Epithelial cell of proximal tubule (primary cell): ENCODE results near the gene TRNP1. TPM values are rescaled to one million over a fixed set of nuclear protein-coding genes. Genes with fewer than 3 reads are reported as not detected.

Source experiments
- DNase-seq: peaks from one replicate; pipeline ENCODE4 v3.0.0-alpha.2; 2011; ENCODE audit warnings: low read depth
- H3K4me3 ChIP-seq: 2 replicates; pipeline ENCODE4 v1.5.1; 2011; ENCODE audit warnings: low read depth, mild to moderate bottlenecking, low read length
- total RNA-seq: library from RNA; depleted of rRNA; stranded (reverse); fragments of >200 nt; gene quantifications from 2 replicates; pipeline ENCODE4 v1.2.3, GENCODE V29; 2015
- TF ChIP-seq, protein P1 (sequence below): conservative IDR thresholded peaks from 2 replicates; pipeline ENCODE4 v1.5.1; 2012; ENCODE audit warnings: low read depth, mild to moderate bottlenecking, low read length

The TRNP1 gene
- total RNA-seq, 1 donor from 2014 or later = 159 TPM

DNA sequence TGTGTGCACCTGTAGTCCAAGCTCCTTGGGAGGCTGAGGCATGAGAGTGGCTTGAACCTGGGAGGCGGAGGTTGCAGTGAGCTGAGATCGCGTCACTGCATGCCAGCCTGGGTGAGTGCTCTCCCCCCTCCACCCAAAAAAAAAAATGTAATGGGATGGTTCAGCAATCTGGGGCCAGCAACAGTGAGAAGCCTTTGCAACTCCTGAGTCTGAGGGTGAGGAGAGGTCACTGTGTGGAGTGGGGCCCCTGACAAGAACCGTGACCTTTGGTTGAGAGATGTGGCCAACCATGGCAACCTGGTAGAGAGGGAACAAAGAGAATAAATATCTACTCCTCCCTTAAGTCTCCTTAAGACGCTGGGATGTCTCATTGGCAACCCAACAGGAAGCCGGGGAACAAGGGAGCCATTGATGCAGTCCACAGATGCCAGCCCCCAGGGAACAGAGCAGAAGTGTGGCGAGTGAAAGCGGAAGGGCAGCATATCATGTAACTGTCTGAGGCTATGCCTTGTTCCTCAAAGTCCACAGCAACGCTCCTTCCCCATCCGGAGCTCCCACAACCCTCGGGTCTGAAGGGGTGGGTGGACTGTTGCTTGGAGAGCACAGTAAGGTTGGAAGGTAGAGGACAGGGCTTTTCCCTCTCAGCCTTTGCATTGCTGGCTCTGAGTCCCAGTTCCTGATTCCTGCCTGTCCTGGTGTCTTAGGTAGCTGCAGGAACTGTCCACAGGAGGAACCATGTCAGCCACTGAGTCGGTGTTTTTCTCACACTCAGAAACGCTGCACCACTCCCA lies 8.3 kb downstream of the TRNP1 start:
- no peak for DNase-seq
- TF ChIP-seq, protein P1, sequence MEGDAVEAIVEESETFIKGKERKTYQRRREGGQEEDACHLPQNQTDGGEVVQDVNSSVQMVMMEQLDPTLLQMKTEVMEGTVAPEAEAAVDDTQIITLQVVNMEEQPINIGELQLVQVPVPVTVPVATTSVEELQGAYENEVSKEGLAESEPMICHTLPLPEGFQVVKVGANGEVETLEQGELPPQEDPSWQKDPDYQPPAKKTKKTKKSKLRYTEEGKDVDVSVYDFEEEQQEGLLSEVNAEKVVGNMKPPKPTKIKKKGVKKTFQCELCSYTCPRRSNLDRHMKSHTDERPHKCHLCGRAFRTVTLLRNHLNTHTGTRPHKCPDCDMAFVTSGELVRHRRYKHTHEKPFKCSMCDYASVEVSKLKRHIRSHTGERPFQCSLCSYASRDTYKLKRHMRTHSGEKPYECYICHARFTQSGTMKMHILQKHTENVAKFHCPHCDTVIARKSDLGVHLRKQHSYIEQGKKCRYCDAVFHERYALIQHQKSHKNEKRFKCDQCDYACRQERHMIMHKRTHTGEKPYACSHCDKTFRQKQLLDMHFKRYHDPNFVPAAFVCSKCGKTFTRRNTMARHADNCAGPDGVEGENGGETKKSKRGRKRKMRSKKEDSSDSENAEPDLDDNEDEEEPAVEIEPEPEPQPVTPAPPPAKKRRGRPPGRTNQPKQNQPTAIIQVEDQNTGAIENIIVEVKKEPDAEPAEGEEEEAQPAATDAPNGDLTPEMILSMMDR = no peak

DNA sequence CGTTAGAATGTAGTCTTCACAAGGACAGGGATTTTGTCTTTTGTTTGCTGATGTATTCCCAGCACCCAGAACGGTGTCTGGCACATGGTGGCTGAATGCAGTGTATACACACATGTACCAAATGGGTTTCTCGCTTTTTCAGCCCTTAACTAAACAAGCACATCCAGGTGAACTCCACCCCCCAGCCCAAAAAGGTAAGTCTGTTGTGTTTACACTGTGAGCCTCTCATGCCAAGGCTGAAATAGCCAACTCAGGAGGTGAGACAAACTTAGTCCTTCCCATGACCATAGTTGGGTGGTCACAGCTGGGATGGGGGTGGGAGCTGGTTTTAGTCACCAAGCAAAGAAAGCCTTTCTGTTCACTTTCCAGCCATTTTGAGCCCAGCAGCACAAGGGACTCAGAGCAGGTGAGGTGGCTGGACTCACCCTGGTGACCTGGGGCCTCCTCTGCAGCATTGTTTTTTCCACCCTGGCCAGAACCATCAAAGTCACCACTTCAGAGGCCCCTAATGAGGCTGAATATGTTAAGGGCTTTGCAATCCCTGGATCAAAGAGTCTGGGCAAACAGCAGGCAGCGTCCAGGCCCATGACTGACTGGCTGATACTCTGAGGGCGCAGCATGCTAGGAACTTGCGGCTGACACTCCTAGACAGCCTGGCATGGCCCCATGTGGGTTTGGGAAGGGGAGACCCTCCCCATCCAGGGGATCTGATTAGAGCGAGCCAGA lies 10.4 kb downstream of the TRNP1 start:
- no peak overlapping the region for H3K4me3 ChIP-seq
- TF ChIP-seq, protein P1 = no peak
- no peak for DNase-seq

More for the DNA sequence above, 8.3 kb downstream of the TRNP1 start:
- H3K4me3 ChIP-seq = no peak overlapping the region

DNA sequence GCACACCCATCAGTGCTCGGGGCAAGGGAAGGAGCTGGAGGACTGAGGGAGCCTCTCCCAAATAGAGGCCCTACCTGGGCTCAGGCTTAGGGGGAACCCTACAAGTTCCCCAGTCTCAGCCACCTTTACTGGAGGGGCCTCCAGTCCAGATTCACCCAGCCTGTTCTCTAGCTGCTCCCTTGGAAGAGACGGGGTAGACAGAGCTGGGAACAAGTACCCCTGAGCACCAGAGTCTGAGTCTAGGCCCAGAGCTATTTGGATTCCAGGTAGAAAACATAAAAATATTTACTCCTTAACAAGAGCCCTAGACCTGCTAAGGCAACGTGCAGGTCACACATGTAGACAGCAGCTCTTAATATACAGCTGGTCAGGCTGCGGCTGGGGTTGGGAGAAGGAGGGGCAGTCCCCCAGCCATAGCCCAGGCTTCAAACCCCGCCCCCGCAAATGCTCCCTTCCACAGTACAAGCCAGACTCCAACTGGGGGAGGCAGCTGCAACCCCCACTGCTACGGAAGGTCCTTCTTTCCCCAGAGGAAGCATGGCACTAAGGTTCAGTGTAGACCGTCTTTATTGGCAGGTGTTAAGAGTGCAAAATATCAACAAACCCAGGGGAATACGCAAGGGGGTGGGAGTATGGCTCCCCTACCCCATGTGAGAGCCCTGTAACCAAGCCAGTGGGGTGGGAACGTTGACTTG lies 11.1 kb downstream of the TRNP1 start:
- TF ChIP-seq, protein P1 = no peak
- no peak for DNase-seq
- H3K4me3 ChIP-seq = no peak overlapping the region

GRCh38 chr1:27005166-27005530 lies 11.7 kb downstream of the TRNP1 start:
- TF ChIP-seq, protein P1 = no peak
- no peak for DNase-seq
- no peak overlapping the region for H3K4me3 ChIP-seq

- no peak for DNase-seq
Measured at GRCh38 chr1:27005648-27006496, 12.4 kb downstream of the TRNP1 start.

DNA sequence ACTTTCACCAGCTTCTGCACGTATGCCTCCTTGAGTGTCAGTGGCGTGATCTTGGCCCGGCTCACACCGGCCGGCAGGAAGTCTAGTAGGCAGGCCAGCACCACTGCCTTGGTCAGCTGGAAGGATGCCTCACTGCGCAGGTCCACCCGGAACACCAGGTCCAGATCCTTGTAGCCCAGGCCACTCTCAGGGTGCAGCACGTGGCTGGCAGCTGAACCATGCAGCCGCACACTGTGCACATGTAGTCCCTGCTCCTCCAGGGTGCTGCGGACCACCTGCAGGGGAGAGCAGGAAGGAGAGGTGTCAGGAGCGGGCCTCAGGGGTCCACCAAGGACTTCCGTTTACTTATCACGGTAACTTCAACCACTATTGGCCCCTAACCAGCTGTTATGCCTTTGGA lies 13.2 kb downstream of the TRNP1 start:
- DNase-seq = no peak
- H3K4me3 ChIP-seq = no peak overlapping the region
- TF ChIP-seq, protein P1 = no peak

More at GRCh38 chr1:27005648-27006496, 12.4 kb downstream of the TRNP1 start:
- no peak overlapping the region for H3K4me3 ChIP-seq
- TF ChIP-seq, protein P1 = no peak
